Colonic mucosa (tissue), 4 donors: ENCODE data around the gene ASB5. TPM values are rescaled to one million over a fixed set of nuclear protein-coding genes. Genes with fewer than 3 reads are reported as not detected.
"Not testable (repeated sequence)": the region's sequence is repeated elsewhere in the genome, so short reads cannot be mapped to it uniquely, and the experiment has no call there.

ENCODE experiments used
- DNase-seq: peaks from one replicate; pipeline ENCODE4 v3.0.0-alpha.2; 2020
- H3K27ac ChIP-seq: fragments of 200-600 bp; one replicate; pipeline ENCODE4 v1.8.0; 2021
- H3K27me3 ChIP-seq: fragments of 200-600 bp; one replicate; pipeline ENCODE4 v1.8.0; 2021
- H3K36me3 ChIP-seq: fragments of 200-600 bp; one replicate; pipeline ENCODE4 v1.8.0; 2021
- H3K4me1 ChIP-seq: fragments of 200-600 bp; one replicate; pipeline ENCODE4 v1.8.0; 2021; ENCODE audit warnings: mild to moderate bottlenecking
- H3K4me3 ChIP-seq: fragments of 200-600 bp; one replicate; pipeline ENCODE4 v1.8.0; 2021
- H3K9ac ChIP-seq, 2 donors: one replicate each; pipeline ENCODE4 v1.7.0; 2013; ENCODE audit warnings: control low read depth in 2 of 2, low read depth in 2 of 2, low read length in 2 of 2
- H3K9me3 ChIP-seq: fragments of 200-600 bp; one replicate; pipeline ENCODE4 v1.8.0; 2021
- CTCF ChIP-seq: fragments of 200-600 bp; IDR thresholded peaks from one replicate; pipeline ENCODE4 v1.8.0; 2022; ENCODE audit warnings: antibody characterized with exemption, mild to moderate bottlenecking
- intact Hi-C: fragments of 100-400 bp; cut with DNase I; formaldehyde crosslinking; loops from one replicate; pipeline ENCODE4 v1.14.1; 2022
- total RNA-seq, 2 donors: library from RNA; stranded (reverse); fragmentation: NEBNext Ultra II Directional in 1 of 2; extraction: Animal tissue kit (Norgen Biotek cat#: 25700) in 1 of 2; gene quantifications; one replicate each; pipeline ENCODE4 v1.2.1, GENCODE V29; 2021
- donor health status: healthy.
- donor health status: DM: no; HTN: no; CAD: no.
- donor health status: DM: no; HTN: no; CAD: no.

Gene ASB5
- total RNA-seq, 2 donors from 2014 or later, result 1.7 TPM; not detected in 1

- no peak overlapping the region for H3K9ac ChIP-seq
- H3K27ac ChIP-seq, result no peak overlapping the region
- DNase-seq, result no peak
- no peaks in the 10 kb centered on the region for H3K27me3 ChIP-seq
- no peak overlapping the region for H3K4me3 ChIP-seq
- intact Hi-C loops, result no loop called here
- no peaks in the 10 kb centered on the region for H3K9me3 ChIP-seq
- no peaks in the 10 kb centered on the region for H3K4me1 ChIP-seq
- TF ChIP-seq CTCF, result no peak
- no peaks in the 10 kb centered on the region for H3K36me3 ChIP-seq
Measured at GRCh38 chr4:176226736-176227135, 42.3 kb downstream of the ASB5 start.

GRCh38 chr4:176223561-176223960 is 45.5 kb downstream of the ASB5 start:
- Histone ChIP-seq H3K9ac (no peak overlapping the region), H3K27me3 (no peaks in the 10 kb centered on the region), H3K9me3 (no peaks in the 10 kb centered on the region), H3K4me1 (no peaks in the 10 kb centered on the region), H3K27ac (no peak overlapping the region), H3K4me3 (no peak overlapping the region), H3K36me3 (no peaks in the 10 kb centered on the region)
- intact Hi-C loops, result no loop called here
- TF ChIP-seq CTCF, result no peak
- no peak for DNase-seq

GRCh38 chr4:176222149-176222548 is 46.9 kb downstream of the ASB5 start:
- Histone ChIP-seq H3K9me3 (no peaks in the 10 kb centered on the region), H3K4me1 (no peaks in the 10 kb centered on the region), H3K36me3 (no peaks in the 10 kb centered on the region), H3K9ac (no peak overlapping the region), H3K27me3 (no peaks in the 10 kb centered on the region), H3K27ac (no peak overlapping the region), H3K4me3 (no peak overlapping the region)
- intact Hi-C loops, result no loop called here
- no peak for DNase-seq
- TF ChIP-seq CTCF, result no peak

GRCh38 chr4:176217510-176217909 is 51.5 kb downstream of the ASB5 start:
- intact Hi-C loops, result no loop called here
- no peak for DNase-seq
- H3K9ac ChIP-seq, result no peak overlapping the region
- no peak overlapping the region for H3K27ac ChIP-seq
- H3K27me3 ChIP-seq, result no peaks in the 10 kb centered on the region
- H3K9me3 ChIP-seq, result no peaks in the 10 kb centered on the region
- H3K4me3 ChIP-seq, result no peak overlapping the region
- no peaks in the 10 kb centered on the region for H3K4me1 ChIP-seq
- no peaks in the 10 kb centered on the region for H3K36me3 ChIP-seq
- TF ChIP-seq CTCF, result no peak

- H3K36me3 ChIP-seq, H3K27me3 ChIP-seq, H3K9ac ChIP-seq, H3K9me3 ChIP-seq, H3K27ac ChIP-seq, DNase-seq, H3K4me1 ChIP-seq, H3K4me3 ChIP-seq, intact Hi-C loops: not testable (repeated sequence)
Measured at GRCh38 chr4:176212351-176212750, 56.7 kb downstream of the ASB5 start.

- TF ChIP-seq CTCF, result no peak
- Histone ChIP-seq H3K27me3 (no peaks in the 10 kb centered on the region), H3K4me1 (no peaks in the 10 kb centered on the region), H3K4me3 (no peak overlapping the region), H3K9me3 (no peaks in the 10 kb centered on the region), H3K36me3 (no peaks in the 10 kb centered on the region), H3K9ac (no peak overlapping the region), H3K27ac (no peak overlapping the region)
- DNase-seq, result no peak
- intact Hi-C loops, result no loop called here
Measured at GRCh38 chr4:176210579-176211296, 58.3 kb downstream of the ASB5 start.
